OCI-M1 (cell line): ENCODE results near the gene SPAG9.
"Not testable (repeated sequence)": the region's sequence is repeated elsewhere in the genome, so short reads cannot be mapped to it uniquely, and the experiment has no call there.

Experiments used
- DNase-seq: peaks from one replicate; lab custom pipeline; 2025; lab: John Stamatoyannopoulos, UW

SPAG9 gene

DNA sequence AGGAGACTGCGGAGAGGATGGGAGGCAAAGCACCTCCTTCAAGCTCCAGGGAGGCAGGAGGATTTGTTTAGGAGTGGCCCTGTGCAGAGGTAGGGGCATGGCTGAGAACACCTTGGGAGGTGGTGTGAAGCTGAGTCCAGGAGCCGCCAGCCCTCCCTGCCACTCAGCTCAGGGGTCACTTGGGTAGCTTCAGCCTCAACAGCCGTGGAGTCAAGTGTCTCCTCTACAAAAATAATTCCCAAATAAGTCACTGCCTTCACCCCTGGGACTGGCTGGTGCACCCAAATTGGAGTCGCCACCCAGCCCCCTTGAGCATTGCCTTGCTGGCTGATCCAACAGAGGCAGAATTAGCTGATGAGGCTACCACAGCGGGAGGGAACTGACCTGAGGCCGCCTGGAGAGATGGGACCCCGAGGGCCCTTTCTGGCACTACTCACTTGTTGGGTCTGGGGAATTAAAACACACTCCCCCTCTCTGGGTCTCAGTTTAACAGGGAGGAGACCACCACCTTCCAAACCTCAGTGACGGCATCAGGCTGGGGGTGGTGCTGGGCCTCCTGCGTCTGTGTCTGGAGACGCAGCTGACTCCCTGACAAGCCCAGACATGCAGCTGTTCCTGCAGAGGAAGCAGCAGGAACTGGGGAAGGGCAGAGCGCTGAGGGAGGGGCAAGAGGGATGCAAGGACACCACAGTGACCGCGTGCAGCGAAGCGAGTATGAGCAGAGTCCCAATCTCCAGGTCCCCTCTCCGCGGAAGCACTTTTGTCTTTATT lies 166.7 kb downstream of the SPAG9 start:
- DNase-seq, result no peak

DNA sequence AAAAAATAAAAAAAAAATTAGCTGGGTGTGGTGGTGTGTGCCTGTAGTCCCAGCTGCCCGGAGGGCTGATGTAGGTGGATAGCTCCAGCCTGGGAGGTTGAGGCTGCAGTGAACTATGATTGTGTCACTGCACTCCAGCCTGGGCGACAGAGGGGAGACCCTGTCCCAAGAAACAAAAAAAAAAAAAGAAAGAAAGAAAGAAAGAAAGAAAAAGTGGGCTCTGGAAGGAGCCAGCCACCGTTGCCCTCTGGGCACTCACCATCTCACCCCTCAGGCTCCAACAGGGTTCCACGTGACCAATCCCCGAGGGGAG lies 167.2 kb downstream of the SPAG9 start:
- DNase-seq, result no peak

DNA sequence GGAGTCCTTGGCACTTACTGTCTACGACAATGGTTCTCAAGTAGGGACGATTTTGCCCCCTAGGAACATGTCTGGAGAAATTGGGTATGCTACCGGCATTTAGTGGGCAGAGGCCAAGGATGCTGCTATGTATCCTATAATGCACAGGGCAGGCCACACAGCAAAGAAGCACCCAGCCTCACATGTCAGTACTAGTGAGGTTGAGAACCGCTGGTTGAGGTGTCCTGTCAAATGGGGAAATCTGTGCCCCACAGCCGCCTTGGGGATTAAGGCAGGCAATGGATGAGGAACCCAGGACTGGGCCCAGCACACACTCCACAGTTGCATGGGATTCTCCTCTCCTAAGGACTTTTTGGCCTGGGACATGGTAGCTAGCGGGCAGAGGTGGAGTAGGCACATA lies 167.8 kb downstream of the SPAG9 start:
- no peak for DNase-seq

DNA sequence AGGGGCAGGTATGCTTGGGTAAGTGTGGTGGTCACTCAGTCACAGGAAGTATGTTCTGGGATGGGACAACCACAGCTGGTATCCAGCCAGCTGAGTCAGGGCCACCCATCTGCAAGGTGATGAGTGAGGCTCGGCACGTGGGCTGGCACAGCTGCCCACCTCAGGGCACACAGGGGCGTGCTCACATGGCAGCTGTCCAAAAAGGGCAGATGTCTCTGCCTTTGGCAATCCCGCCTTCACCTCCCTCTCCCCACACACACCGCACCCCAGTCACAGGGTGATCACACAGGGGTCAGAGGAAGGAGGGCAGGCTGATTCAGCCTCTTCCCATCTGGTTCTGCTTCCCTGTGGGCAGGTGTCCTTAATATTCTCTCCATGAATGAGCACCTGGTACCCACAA lies 168.7 kb downstream of the SPAG9 start:
- DNase-seq, result no peak

DNA sequence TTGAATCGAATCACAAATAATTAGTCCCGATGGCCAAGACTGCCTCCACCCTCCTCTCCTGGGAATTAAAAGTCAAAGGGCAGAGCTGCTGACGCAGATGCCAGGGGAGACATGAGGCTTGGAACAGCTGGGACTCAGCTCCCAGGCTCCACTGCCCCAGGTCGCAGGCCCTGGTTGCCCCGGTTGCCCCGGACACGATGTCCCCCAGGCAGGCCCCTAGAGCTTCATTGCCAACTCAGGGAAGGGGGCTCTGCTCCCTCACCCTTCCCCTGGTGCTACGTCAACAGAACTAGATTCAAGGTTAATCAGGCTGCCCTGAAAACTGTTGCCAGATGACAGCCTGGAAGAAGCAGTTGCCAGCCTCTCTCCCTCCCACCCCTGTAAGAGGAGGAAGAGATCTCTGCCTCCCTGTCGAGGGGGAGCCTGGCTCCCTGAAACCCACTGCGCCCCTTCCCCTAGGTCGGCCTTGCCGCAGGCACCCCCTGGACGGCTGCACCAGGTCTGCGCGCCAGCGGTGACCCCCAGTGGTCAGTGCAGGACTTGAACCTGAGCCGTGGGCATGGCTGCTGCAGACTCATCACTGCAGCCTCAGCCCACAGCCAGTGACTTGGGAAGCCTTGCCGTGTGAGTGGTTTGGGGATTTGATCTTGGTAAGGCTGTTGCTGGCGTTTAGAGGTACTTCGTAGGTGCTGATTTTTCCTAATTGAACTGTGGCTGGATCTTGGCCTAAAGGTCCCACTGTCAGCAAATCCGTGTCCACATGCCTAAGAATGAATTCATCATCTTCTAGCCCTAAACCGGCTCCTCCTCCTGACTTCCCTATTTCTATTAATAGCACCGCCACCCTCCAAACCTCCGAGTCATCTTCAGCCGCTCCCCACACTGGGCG lies 170.4 kb downstream of the SPAG9 start:
- DNase-seq, result peak; percentile 87

DNA sequence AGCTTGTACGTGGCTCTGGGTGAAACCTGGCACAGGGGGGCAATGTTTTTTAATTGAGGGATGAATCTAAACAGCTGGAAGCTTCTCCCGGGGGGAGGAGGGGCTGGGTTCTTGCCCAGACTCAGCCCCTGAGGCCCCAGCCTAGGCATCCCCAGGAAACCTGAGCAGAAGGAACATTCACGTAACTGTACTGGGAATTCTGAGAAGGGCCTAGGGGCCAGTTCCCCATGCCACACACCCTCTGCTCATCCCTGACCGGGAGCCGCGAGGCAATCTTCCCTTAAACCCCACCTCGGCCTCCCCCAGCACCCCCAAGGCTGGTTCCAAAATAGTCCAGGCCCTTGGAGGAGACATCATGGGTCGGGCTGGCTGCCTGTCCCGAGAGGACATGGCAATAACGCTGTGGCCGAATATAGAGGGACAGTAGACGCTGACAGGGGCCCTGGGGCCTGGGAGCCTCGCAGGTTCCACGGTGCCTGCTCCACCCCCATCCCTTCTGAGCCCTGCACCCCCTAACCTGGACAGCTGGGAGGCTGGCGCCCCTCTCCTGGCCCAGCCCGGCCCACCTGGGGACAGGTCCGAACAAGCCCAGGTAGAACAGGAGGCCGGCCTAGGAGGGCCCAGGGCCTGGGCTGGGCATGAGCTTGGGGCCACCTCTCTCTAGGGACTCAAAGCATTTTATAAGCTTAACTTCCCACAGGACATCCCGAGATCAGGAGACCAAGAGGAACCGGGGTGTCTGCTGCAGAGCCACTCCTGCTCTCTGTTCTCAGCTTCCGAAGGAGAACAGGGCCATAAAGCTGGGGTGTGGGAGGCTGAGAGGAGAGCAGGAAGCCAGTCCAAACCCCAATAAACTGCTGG lies 171.3 kb downstream of the SPAG9 start:
- no peak for DNase-seq

DNA sequence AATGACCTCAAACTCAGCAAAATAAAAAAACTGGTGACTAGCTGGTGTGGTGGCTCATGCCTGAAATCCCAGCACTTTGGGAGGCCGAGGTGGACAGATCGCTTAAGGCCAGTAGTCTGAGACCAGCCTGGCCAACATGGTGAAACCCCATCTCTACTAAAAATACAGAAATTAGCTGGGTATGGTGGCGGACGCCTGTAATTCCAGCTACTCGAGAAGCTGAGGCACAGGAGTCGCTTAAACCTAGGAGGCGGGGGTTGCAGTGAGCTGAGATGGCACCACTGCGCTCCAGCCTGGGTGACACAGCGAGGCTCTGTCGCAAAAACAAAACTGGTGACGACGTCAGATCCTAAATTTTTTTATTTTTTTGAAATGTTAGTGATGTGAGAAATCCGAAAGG lies 172.0 kb downstream of the SPAG9 start:
- no peak for DNase-seq

DNA sequence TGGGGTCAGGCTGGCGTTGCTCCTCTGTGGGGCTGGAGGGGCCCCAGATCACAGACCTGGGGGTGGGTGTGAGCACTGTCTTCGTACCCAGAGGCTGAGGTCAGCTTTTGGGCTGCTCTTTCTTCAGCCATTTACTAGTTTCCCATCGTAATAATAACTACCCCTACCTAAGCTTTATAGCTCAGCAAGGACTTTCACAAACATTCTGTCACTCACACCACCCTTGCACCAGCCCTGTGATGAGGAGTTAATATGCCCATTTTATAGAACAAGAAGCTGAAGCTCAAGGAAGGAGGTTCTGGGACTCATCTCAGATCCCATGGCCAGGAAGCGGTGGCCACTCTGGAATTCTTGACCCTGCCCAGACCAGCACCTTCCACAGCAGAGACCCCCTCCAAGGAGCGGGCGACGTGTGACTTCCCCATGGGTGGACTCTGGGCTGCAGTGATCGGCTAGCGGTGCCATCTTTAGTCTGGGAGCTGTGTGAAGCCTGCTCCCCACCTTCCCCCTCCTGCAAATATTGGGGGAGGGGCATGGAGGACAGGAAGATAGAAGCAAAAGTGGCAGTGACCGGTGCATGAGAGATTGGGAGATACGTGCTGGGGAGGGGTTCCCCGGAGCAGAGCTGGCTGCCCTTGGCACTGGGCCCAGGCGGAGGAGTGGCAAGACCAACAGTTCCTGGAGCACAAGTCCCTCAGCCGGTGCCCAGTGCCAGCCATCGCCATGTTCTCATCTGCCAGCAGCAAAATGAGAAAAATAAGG lies 172.7 kb downstream of the SPAG9 start:
- peak; percentile 27 for DNase-seq

DNA sequence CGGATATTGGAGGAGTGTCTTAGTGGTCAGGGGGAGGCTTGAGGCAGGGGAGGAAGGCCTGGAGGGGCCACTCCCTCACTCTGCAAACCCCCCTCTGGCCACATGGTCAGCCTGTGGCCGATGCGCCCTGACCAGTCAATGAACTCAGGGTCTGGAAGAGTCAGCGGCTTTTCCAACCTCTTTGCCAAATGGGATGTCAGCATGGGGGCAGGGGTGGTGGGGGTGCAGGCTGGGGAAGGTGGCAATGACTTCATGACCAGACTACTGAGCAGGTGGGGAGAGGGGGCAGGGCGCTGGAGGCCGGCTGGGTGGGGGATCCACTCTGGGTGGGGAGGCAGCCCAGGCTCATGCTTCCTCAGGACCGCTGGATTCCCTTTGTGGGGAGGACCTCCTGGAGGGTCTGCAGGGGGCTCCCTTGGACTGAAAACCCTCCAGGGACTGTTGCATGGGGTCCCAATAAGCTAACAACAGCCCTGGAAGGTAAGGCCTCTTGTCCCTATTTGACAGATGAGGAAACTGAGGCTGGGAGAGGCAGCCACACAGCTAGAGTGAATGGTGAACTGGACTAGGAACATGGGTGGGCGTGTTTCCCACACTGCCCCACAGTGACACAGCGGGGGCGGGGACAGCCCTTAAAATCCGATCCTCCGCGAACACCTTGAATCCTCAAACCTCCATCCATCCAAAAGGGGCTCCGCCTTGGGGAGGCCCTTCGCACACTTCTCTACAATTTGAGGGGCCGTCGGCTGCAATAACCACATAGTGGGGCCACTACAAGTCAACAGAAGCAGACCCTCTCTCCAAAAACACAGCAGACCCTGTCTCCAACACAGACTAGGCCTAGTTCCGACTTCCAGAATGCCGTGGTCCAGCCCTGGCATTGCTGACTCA lies 173.5 kb downstream of the SPAG9 start:
- no peak for DNase-seq

DNA sequence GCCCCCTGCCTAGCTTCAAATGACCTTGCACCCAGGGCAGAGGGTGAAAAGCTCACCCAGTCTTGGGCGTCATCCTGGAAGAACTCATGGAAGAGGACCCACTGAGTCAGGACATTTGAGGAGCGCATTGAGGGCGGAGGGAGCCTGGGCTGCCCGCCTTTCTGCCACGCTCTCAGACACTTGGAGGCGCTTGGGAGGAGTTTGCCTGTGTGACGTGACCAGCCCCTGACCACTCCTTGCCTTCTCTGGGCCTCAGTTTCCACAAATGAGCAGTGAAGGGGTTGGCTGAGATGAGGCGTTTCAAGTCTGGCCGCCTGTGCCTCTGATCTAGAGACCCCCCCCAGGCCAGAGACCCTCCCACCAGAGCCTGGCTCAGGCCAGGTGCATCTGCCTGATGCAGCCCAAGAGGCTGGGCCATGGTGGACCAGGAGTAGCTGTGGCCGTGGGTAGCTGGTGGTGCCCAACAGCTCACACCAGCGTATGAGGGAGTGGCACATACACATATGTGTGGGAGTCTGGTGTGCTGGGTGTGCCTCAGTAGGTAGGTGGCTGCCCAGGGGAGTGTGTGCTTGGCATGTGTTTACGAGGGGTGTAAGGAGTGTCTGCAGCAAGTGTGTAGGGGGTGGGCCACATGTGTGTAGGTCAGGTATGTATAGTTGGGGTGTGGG lies 174.3 kb downstream of the SPAG9 start:
- DNase-seq, result no peak

DNA sequence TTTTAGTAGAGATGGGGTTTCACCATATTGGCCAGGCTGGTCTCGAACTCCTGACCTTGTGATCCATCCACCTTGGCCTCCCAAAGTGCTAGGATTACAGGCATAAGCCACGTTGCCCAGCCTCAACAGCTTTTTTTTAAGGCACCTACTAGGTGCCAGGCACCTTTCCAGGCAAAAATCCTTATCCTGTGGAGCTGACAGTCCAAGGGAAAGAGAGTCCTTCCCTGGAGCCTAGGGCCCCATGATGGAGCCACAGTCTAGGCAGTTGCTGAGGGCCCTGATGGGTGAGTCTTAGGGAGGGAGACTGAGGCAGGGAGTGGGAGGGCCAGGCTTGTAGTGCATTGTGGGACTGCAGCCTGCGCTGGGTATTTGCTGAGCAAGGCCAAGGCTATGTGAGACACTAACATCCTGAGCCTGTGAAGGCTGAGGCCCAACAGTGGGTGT lies 174.9 kb downstream of the SPAG9 start:
- DNase-seq, result no peak

DNA sequence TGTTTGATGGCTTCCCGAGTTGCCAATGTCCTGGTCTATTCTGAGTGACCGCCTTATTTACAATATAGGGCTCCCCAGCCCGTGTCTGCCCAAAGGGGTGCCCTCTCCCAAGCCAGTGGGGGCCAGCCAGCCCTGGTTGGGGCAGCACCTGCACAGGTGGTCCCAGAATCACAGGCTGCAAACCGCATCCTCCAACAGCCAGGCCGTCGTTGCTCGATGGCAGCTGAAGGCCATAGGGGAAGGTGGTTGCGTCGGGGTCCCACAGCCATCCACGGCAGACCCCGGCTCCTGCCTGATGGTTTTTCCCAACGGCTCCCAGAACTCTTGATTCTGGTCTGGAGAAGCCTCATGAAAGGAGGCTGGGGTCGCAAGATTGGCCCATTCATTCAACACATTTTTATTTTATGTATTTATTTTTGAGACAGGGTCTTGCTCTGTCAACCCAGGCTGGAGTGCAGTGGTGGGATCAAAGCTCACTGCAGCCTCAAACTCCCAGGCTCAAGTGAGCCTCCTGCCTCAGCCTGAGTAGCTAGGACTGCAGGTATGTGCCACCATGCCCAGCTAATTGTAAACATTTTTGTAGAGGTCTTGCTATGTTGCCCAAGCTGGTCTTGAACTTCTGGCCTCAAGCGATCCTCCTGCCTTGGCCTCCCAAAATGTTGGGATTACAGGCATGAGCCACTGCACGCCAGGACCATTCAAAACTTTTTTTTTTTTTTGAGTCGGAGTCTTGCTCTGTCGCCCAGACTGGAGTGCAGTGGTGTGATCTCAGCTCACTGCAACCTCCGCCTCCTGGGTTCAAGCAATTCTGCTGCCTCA lies 175.6 kb downstream of the SPAG9 start:
- no peak for DNase-seq

DNA sequence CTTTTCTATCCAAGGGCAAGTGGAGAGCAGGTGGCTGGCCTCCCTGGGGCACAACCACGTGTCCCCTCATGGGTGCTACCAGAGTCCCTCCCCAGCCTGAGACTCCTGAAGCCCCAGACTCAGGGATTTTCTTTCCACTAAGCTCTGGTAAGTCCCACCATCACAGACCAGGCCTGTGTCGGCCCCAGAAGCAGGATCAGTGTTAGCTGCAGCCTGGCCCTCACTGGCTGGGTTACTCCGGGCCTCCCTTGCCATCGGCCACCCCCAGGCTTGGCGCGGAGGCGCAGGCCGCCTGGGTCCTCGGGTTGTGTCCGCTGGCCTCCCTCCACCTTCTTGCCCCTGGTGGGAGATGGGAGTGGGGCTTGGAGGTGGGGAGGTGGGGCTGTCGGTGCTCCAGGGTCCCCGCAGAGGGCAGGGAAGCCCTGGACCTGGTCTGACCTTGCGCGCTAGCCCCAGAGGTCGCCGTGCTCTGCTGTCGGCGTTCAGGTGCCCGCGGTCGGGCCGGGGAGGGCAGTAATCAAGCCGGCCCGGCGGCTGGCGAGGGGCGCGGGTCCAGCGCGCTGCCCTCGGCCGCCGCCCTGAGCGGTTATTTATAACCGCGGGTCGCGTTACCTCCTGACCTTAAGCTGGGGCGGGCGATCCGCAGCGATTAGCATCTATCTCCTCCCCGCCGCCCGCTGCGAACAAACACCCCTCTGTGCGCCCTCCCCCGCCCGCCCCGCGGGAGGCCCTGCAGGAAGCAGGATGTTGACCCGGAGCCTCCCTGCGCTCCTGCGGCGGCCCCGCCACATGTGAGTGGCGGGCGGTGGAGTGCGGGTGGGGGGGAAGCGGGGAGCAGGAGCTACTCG lies 176.4 kb downstream of the SPAG9 start:
- DNase-seq, result peak; percentile 77

DNA sequence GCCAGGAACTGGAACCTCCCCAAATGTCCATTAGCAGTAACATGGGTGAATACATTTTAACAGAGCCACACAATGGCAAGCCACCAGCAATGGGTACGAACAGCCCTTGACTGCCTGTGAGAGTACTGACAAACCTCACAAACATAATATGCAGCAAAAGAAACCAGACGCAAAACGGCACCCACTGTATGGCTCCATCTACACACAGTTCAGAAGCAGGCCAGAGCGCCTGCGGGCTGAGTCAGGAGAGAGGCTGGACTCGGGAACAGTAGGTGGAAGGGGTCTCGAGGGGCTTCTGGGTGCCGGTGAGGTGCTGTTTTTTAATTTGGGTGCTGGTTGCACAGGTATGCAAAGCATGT lies 177.1 kb downstream of the SPAG9 start:
- DNase-seq, result no peak

DNA sequence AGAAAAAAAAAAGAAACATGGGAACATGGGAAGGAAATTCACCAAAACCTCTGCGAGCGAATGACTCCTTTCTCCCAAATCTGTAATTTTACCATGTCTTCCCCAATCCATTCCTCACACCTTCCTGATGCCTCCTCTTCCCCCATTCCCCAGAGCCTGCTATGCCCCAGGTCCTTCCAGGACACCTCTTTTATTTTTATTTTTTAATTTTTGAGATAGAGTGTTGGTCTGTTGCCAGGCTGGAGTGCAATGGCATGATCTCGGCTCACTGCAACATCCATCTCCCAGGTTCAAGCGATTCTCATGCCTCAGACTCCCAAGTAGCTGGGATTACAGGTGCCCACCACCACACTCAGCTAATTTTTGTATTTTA lies 179.0 kb downstream of the SPAG9 start:
- DNase-seq, result not testable (repeated sequence)

DNA sequence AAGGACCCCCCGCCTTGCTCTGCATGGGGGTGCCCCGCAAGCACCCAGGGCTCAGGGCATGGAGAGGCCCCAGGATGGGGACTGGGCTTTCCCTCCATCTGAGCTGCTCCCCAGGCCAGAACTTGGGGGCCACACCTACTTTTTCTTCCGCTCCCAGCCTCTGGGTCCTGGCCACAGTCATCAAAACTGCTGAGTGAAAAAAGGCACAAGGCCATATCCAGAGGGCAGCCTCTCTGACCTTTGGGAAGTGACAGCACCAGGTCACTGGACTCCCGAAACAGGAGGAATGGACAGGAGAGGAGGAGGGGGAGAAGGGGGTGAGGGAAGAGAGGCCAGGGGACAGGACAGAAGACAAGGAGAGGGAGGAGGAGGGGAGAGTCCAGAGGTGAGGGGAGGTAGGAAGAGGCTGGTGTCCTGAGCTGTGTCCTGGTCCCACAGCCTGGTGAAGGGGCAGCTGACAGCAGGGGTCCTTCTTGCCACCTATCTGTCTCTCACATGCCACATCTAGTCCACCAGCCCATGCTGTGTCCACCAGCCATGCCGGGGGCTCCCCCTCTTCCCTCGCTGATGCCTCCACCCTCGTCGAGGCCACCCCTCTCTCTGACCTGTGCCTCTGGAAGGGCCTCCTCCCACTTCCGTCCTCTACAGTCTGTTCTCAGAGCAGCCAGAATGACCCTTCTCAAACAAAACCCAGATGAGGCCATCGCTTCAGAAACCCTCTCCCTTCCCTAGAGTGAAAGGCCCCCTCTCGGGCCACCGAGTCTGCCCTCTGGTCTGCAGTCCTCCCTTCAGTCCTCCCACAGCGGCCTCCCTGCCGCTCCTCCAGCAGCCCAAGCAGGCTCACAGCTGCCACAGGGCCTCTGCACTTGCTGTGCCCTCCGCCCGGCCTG lies 180.6 kb downstream of the SPAG9 start:
- DNase-seq, result no peak

DNA sequence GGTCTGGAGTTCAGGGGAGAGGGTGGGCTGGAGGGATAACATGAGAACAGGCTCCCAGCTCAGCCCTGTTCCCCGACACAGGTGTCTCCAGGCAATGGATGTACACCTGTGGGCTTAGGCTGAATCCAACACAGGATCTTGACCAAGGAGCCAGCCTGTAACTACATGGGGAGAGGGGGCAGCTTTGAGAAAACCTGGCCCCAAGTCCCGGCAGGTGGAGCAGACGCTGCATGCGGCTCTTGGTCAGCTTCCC lies 181.2 kb downstream of the SPAG9 start:
- DNase-seq, result no peak
